Esophagus muscularis mucosa (tissue), 4 donors: Measurements from ENCODE around the gene THTPA. TPM values are rescaled to one million over a fixed set of nuclear protein-coding genes. Genes with fewer than 3 reads are reported as not detected.
"Not testable (repeated sequence)": the region's sequence is repeated elsewhere in the genome, so short reads cannot be mapped to it uniquely, and the experiment has no call there.

ENCODE experiments used
- DNase-seq: peaks from one replicate; pipeline ENCODE4 v3.0.0-alpha.2; 2017; ENCODE audit errors: extremely low spot score
- H3K27ac ChIP-seq, 4 donors: fragments of 200-600 bp; sonication (generic); replicated peaks in 1 of 4; 1 replicate in 3 of 4; 2 replicates in 1 of 4; pipeline ENCODE4 v1.5.1; 2016 to 2019; ENCODE audit warnings: mild to moderate bottlenecking in 1 of 4
- H3K27me3 ChIP-seq, 4 donors: fragments of 200-600 bp; sonication (generic); one replicate each; pipeline versions ENCODE4 v1.5.1 to v1.6.0; 2016 to 2019
- H3K36me3 ChIP-seq, 4 donors: fragments of 200-600 bp; sonication (generic); one replicate each; pipeline ENCODE4 v1.5.1; 2016 to 2019
- H3K4me1 ChIP-seq, 4 donors: fragments of 200-600 bp; sonication (generic); one replicate each; pipeline ENCODE4 v1.5.1; 2016 to 2019
- H3K4me3 ChIP-seq, 4 donors: fragments of 200-600 bp; sonication (generic); 1 replicate in 2 of 4; 2 replicates in 2 of 4; pipeline ENCODE4 v1.5.1; 2016 to 2019; ENCODE audit warnings: mild to moderate bottlenecking in 4 of 4, moderate library complexity in 1 of 4
- H3K9me3 ChIP-seq, 4 donors: fragments of 200-600 bp; sonication (generic); 1 replicate in 3 of 4; 2 replicates in 1 of 4; pipeline ENCODE4 v1.5.1; 2016 to 2019
- CTCF ChIP-seq, 3 experiments: fragments of 200-600 bp in 2 of 3; fragments of 450-650 bp in 1 of 3; sonication (generic) in 2 of 3; IDR thresholded peaks; one replicate each; pipeline ENCODE4 v1.5.1; 2017 to 2019; ENCODE audit warnings: antibody characterized with exemption in 3 of 3, mild to moderate bottlenecking in 2 of 3, moderate library complexity in 1 of 3
- EP300 ChIP-seq: sonication (generic); formaldehyde crosslinking; IDR thresholded peaks from one replicate; pipeline ENCODE4 v1.6.1; 2017; ENCODE audit warnings: antibody characterized with exemption
- POLR2A ChIP-seq: fragments of 450-650 bp; IDR thresholded peaks from one replicate; pipeline ENCODE4 v1.6.1; 2017; ENCODE audit warnings: antibody characterized with exemption, moderate library complexity, mild to moderate bottlenecking, low read depth
- POLR2AphosphoS5 ChIP-seq, 2 donors: sonication (generic); formaldehyde crosslinking; IDR thresholded peaks; one replicate each; pipeline ENCODE4 v1.6.1; 2017; ENCODE audit warnings: antibody characterized with exemption in 2 of 2
- WGBS: methylation state at CpG from one replicate; pipeline ENCODE4 v1.1.5; 2018; 5-methylcytosine and 5-hydroxymethylcytosine counted together
- intact Hi-C: fragments of 100-400 bp; cut with DNase I; formaldehyde crosslinking; loops from one replicate; pipeline ENCODE4 v1.15.1; 2023
- total RNA-seq, 4 donors: library from RNA; depleted of rRNA; stranded (reverse); fragments of >200 nt; gene quantifications; one replicate each; pipeline versions ENCODE4 v1.1.0 to v1.2.1, GENCODE V29; 2016

The THTPA gene
- total RNA-seq, 4 donors from 2014 or later, result 18.3 to 20.0 (median 19.7) TPM

- H3K27me3 ChIP-seq, result peaks cover 8 to 77% (median 33%) of the 10 kb centered on the region in 4 donors
- no peak overlapping the region for H3K4me3 ChIP-seq
- H3K36me3 ChIP-seq, result no peaks in the 10 kb centered on the region
- no peak overlapping the region for H3K27ac ChIP-seq
- no peak for TF ChIP-seq EP300
- TF ChIP-seq POLR2A, result no peak
- no peak for TF ChIP-seq CTCF (IDR thresholded peaks at IDR 0.05)
- no peak for TF ChIP-seq POLR2AphosphoS5 (IDR thresholded peaks at IDR 0.05)
- peaks cover 7 to 35% (median 34%) of the 10 kb centered on the region in 4 donors for H3K4me1 ChIP-seq
- DNase-seq, result no peak
- 91% methylated on average over 18 of the region's 24 CpGs for WGBS
- no peaks in the 10 kb centered on the region for H3K9me3 ChIP-seq
- intact Hi-C loops, result no loop called here
Observed at GRCh38 chr14:23580152-23580926, 24.3 kb downstream of the THTPA start.

- 90% methylated on average over 3 of the region's 8 CpGs for WGBS
- Histone ChIP-seq H3K4me1 (peaks cover 7 to 33% (median 31%) of the 10 kb centered on the region in 4 donors), H3K9me3 (no peaks in the 10 kb centered on the region), H3K27ac (no peak overlapping the region), H3K4me3 (no peak overlapping the region), H3K36me3 (no peaks in the 10 kb centered on the region), H3K27me3 (peaks cover 8 to 73% (median 27%) of the 10 kb centered on the region in 4 donors)
- TF ChIP-seq CTCF (IDR thresholded peaks at IDR 0.05), result no peak
- TF ChIP-seq POLR2A, result no peak
- no peak for TF ChIP-seq EP300
- no peak for TF ChIP-seq POLR2AphosphoS5 (IDR thresholded peaks at IDR 0.05)
- DNase-seq, result no peak
- intact Hi-C loops, result no loop called here
Observed at GRCh38 chr14:23580948-23581281, 24.8 kb downstream of the THTPA start.

- Histone ChIP-seq H3K27me3 (peaks cover 0 to 60% (median 5%) of the 10 kb centered on the region in 4 donors), H3K9me3 (no peaks in the 10 kb centered on the region), H3K27ac (no peak overlapping the region), H3K4me3 (no peak overlapping the region), H3K4me1 (peaks cover 0 to 11% (median 9%) of the 10 kb centered on the region in 4 donors), H3K36me3 (no peaks in the 10 kb centered on the region)
- TF ChIP-seq POLR2A (no peak), EP300 (no peak), CTCF (IDR thresholded peaks at IDR 0.05) (no peak), POLR2AphosphoS5 (IDR thresholded peaks at IDR 0.05) (no peak)
- intact Hi-C loops, result no loop called here
- 83% methylated on average over 3 of the region's 3 CpGs for WGBS
- no peak for DNase-seq
Observed at GRCh38 chr14:23582906-23583760, 27.1 kb downstream of the THTPA start.

- H3K4me3 ChIP-seq, H3K4me1 ChIP-seq, H3K9me3 ChIP-seq, DNase-seq, H3K36me3 ChIP-seq, H3K27ac ChIP-seq, intact Hi-C loops: not testable (repeated sequence)
- peaks cover 0 to 52% (median under 1%) of the 10 kb centered on the region in 4 donors for H3K27me3 ChIP-seq
- 90% methylated on average over 23 of the region's 25 CpGs for WGBS
Observed at GRCh38 chr14:23583761-23584526, 27.9 kb downstream of the THTPA start.

- intact Hi-C loops, DNase-seq, H3K4me3 ChIP-seq, H3K4me1 ChIP-seq, H3K36me3 ChIP-seq, H3K27ac ChIP-seq, H3K9me3 ChIP-seq: not testable (repeated sequence)
- WGBS, result 86% methylated on average over 8 of the region's 26 CpGs
- peaks cover 0 to 45% (median 0%) of the 10 kb centered on the region in 4 donors for H3K27me3 ChIP-seq
Observed at GRCh38 chr14:23584527-23585203, 28.6 kb downstream of the THTPA start.
